Retinal pigment epithelial cell (primary cell): ENCODE data around the gene SOX18.

Source experiments
- DNase-seq: peaks from one replicate; pipeline ENCODE4 v3.0.0-alpha.2; 2010; ENCODE audit warnings: low read depth
- H3K4me3 ChIP-seq: 2 replicates; pipeline ENCODE4 v1.5.1; 2011; ENCODE audit warnings: mild to moderate bottlenecking, low read length, control low read depth, moderate library complexity
- TF ChIP-seq, protein P1 (sequence below): conservative IDR thresholded peaks from 2 replicates; pipeline ENCODE4 v1.5.1; 2011; ENCODE audit warnings: low read depth, low read length, control low read depth, inconsistent platforms

Gene SOX18

GRCh38 chr20:64050261-64051032, 1.0 kb upstream of the SOX18 start:
- no peak for DNase-seq
- no peak overlapping the region for H3K4me3 ChIP-seq
- TF ChIP-seq, protein P1, sequence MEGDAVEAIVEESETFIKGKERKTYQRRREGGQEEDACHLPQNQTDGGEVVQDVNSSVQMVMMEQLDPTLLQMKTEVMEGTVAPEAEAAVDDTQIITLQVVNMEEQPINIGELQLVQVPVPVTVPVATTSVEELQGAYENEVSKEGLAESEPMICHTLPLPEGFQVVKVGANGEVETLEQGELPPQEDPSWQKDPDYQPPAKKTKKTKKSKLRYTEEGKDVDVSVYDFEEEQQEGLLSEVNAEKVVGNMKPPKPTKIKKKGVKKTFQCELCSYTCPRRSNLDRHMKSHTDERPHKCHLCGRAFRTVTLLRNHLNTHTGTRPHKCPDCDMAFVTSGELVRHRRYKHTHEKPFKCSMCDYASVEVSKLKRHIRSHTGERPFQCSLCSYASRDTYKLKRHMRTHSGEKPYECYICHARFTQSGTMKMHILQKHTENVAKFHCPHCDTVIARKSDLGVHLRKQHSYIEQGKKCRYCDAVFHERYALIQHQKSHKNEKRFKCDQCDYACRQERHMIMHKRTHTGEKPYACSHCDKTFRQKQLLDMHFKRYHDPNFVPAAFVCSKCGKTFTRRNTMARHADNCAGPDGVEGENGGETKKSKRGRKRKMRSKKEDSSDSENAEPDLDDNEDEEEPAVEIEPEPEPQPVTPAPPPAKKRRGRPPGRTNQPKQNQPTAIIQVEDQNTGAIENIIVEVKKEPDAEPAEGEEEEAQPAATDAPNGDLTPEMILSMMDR: no peak

- TF ChIP-seq, protein P1: no peak
- H3K4me3 ChIP-seq: no peak overlapping the region
- DNase-seq: no peak
Observed at GRCh38 chr20:64049878-64050260, 430 bp upstream of the SOX18 start.

DNA sequence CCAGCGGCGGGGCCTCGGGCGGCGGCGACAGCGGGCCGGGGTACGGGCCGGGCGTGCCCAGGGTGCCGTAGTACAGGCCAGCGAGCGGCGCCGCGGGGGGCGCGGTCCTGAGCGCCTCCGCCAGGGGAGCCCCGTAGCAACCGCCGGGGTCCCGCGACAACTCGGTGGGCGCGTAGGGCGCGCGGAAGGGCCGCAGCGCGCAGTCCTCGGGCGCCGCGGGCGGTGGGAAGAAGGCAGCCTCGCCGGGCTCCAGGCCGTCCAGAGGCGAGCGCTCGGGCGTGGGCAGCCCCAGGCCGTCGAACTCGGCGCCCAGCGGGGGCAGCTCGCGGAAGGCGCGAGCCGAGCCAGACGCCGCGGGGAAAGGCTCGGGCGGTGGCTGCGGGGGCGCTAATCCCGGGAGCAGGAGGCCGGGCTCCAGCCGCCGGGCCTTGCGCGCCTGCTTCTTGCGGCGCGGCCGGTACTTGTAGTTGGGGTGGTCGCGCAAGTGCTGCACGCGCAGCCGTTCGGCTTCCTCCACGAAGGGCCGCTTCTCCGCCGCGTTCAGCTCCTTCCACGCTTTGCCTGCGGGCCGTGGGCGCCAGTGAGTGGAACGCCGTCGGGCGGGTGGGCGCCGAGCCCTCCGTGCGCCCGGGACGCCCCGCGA, 916 bp downstream of the SOX18 start:
- H3K4me3 ChIP-seq: no peak overlapping the region
- DNase-seq: no peak
- TF ChIP-seq, protein P1: no peak

DNA sequence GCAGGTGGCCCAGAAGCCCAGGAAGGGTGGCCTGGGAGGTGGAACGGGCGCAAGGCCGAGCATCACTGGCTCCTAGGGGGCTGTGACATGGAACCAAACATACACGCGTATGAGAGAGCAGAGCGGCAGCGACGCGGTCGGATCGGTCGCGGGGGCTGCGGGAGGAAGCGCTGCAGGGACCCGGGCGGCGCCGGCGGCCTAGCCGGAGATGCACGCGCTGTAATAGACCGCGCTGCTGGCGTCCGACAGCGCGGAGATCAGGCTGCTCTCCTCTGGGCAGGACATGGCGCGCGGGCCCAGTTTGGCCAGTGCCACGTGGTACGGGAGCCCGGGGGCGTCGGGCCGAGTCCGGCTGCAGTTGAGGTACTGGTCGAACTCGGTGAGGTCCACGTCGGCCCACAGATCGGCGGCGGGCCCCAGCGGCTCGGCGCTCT, 1.5 kb downstream of the SOX18 start:
- no peak overlapping the region for H3K4me3 ChIP-seq
- TF ChIP-seq, protein P1: no peak
- no peak for DNase-seq

DNA sequence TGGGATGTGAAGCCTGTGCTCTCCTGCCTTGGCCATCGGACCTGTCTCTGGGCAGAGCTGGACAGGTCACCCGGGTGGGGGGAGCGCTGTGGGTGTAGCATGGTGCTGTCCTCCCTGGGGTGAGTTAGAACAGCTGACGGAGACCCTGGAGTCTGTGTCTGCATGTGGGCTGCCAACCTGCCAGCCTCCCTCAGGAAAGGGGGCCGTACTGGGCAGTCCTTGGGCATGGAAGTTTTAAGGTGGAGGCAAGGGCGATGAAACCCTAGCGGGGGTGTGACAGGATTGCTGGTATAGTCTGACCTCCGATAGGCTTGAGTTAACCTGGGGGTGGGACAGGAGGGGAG, 2.4 kb downstream of the SOX18 start:
- no peak overlapping the region for H3K4me3 ChIP-seq
- TF ChIP-seq, protein P1: no peak
- DNase-seq: no peak

DNA sequence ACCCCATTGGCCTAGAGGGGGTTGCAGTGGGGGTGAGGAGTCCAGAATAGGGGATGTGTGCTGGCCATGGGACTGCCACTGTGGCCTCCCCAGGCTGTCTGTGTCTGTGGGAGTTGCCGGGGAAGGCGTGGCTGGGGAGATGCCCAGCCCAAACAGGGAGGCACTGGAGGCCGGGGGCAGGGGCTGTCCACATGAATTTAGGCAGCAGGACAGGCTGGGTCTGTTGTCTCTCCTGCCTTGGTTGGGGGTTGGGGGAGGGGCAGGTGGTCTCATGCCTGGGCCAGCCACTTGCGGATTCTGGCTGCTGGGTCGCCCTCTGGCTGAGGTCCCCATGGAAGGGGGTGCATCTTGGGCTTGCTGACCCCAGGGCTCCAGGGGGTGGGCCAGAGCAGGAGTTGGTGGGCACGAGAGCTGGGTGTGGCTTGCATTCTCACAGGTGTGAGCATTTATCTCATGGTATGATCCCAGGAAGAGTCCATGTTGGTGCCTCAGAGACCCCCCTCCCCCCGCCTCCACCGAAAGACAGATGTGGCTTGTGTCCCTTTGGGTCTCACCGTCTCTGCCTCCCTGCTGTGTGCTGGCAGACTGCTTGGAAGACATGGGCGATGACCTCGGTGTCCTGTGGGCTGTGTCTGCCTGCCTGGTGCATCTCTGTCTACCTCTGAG, 4.0 kb downstream of the SOX18 start:
- TF ChIP-seq, protein P1: no peak
- DNase-seq: no peak
- no peak overlapping the region for H3K4me3 ChIP-seq
